ENCODE measurements around the gene HOXC4.

Gene HOXC4

GRCh38 chr12:54038284-54038870 lies 15.3 kb upstream of the HOXC4 start:
- peaks cover 3 to 12% of the 10 kb centered on the region in 2 experiments; a peak in 2 of 3 replicates for H3K36me3 ChIP-seq (ENCODE audit: control insufficient read depth in 2 of 2, insufficient read depth in 1 of 2, low read length in 2 of 2)
- CTCF ChIA-PET = interaction anchor here (0.6 to 3.5 kb wide), 11 partner anchors 12 to 293 kb away, joined by 3 to 15 read pairs (median 4); no protein-coding TSS in a partner anchor
- no peak overlapping the region for H3K4me3 ChIP-seq (ENCODE audit: low read depth, low read length)
- peak overlapping the region; percentile 100 for H3K27ac ChIP-seq (ENCODE audit: extremely low read depth, low read depth, low read length)
- H3K4me1 ChIP-seq (ENCODE audit: control insufficient read depth, insufficient read depth, low read length) = peaks cover 68% of the 10 kb centered on the region
- TF ChIP-seq ZNF112 (tag by site-specific recombination; IDR thresholded peaks at IDR 0.05) (no peak), ZBTB17 (tag by site-specific recombination; IDR thresholded peaks at IDR 0.05) (peak; percentile 80; the same call in 1 of the 2 replicates), ZNF785 (tag by site-specific recombination; IDR thresholded peaks at IDR 0.05) (no peak), ZNF600 (tag by site-specific recombination; IDR thresholded peaks at IDR 0.05) (no peak), KLF8 (tag by site-specific recombination; IDR thresholded peaks at IDR 0.05) (0 out of 2 replicates have a peak, but pooled peaks have one; percentile 32), ZBTB48 (tag by site-specific recombination; IDR thresholded peaks at IDR 0.05) (peak; percentile 92; the same call in 1 of the 2 replicates), SP2 (tag by site-specific recombination; IDR thresholded peaks at IDR 0.05) (0 out of 2 replicates have a peak, but pooled peaks have one; percentile 2), YY2 (tag by site-specific recombination; IDR thresholded peaks at IDR 0.05) (no peak), ZNF2 (tag by site-specific recombination; IDR thresholded peaks at IDR 0.05) (0 out of 2 replicates have a peak, but pooled peaks have one; percentile 48), FEZF1 (tag by site-specific recombination; IDR thresholded peaks at IDR 0.05) (no peak), ZFP41 (tag by site-specific recombination; IDR thresholded peaks at IDR 0.05; ENCODE audit: borderline replicate concordance) (no peak), BCL11A (tag by site-specific recombination; IDR thresholded peaks at IDR 0.05; ENCODE audit: low read depth) (no peak), ZFP3 (tag by site-specific recombination; IDR thresholded peaks at IDR 0.05; ENCODE audit: low read depth) (no peak), ZNF266 (tag by site-specific recombination; IDR thresholded peaks at IDR 0.05; ENCODE audit: low read depth) (no peak), ZNF473 (tag by site-specific recombination; IDR thresholded peaks at IDR 0.05) (no peak), ZFP69B (tag by site-specific recombination; IDR thresholded peaks at IDR 0.05) (peak; percentile 88), OVOL3 (tag by site-specific recombination; IDR thresholded peaks at IDR 0.05) (no peak), ZIC2 (tag by site-specific recombination; IDR thresholded peaks at IDR 0.05) (peak; percentile 66), WT1 (tag by site-specific recombination; IDR thresholded peaks at IDR 0.05) (no peak), ZNF514 (tag by site-specific recombination; IDR thresholded peaks at IDR 0.05) (no peak), GFI1B (tag by site-specific recombination; IDR thresholded peaks at IDR 0.05) (no peak), ZBTB7A (tag by site-specific recombination; IDR thresholded peaks at IDR 0.05; ENCODE audit: low read depth) (peak; percentile 54; the same call in 1 of the 2 replicates), ZNF174 (tag by site-specific recombination; IDR thresholded peaks at IDR 0.05) (no peak), ZEB2 (tag by site-specific recombination; IDR thresholded peaks at IDR 0.05) (no peak), ZNF549 (tag by site-specific recombination; IDR thresholded peaks at IDR 0.05) (no peak), PRDM1 (tag by site-specific recombination; IDR thresholded peaks at IDR 0.05) (no peak), ZXDB (tag by site-specific recombination; IDR thresholded peaks at IDR 0.05) (peak; percentile 61; the same call in 1 of the 2 replicates), ZNF585B (tag by site-specific recombination; IDR thresholded peaks at IDR 0.05) (no peak), KLF7 (tag by site-specific recombination; IDR thresholded peaks at IDR 0.05; ENCODE audit: borderline replicate concordance) (no peak)
- TF ChIP-seq, protein P1, sequence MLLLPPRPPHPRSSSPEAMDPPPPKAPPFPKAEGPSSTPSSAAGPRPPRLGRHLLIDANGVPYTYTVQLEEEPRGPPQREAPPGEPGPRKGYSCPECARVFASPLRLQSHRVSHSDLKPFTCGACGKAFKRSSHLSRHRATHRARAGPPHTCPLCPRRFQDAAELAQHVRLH (tag by site-specific recombination; IDR thresholded peaks at IDR 0.05) = no peak
- TF ChIP-seq, protein P2, sequence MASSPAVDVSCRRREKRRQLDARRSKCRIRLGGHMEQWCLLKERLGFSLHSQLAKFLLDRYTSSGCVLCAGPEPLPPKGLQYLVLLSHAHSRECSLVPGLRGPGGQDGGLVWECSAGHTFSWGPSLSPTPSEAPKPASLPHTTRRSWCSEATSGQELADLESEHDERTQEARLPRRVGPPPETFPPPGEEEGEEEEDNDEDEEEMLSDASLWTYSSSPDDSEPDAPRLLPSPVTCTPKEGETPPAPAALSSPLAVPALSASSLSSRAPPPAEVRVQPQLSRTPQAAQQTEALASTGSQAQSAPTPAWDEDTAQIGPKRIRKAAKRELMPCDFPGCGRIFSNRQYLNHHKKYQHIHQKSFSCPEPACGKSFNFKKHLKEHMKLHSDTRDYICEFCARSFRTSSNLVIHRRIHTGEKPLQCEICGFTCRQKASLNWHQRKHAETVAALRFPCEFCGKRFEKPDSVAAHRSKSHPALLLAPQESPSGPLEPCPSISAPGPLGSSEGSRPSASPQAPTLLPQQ (tag by site-specific recombination; IDR thresholded peaks at IDR 0.05) = peak; percentile 98
- TF ChIP-seq, protein P3, sequence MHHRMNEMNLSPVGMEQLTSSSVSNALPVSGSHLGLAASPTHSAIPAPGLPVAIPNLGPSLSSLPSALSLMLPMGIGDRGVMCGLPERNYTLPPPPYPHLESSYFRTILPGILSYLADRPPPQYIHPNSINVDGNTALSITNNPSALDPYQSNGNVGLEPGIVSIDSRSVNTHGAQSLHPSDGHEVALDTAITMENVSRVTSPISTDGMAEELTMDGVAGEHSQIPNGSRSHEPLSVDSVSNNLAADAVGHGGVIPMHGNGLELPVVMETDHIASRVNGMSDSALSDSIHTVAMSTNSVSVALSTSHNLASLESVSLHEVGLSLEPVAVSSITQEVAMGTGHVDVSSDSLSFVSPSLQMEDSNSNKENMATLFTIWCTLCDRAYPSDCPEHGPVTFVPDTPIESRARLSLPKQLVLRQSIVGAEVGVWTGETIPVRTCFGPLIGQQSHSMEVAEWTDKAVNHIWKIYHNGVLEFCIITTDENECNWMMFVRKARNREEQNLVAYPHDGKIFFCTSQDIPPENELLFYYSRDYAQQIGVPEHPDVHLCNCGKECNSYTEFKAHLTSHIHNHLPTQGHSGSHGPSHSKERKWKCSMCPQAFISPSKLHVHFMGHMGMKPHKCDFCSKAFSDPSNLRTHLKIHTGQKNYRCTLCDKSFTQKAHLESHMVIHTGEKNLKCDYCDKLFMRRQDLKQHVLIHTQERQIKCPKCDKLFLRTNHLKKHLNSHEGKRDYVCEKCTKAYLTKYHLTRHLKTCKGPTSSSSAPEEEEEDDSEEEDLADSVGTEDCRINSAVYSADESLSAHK (tag by site-specific recombination; IDR thresholded peaks at IDR 0.05) = no peak
- TF ChIP-seq, protein P4, sequence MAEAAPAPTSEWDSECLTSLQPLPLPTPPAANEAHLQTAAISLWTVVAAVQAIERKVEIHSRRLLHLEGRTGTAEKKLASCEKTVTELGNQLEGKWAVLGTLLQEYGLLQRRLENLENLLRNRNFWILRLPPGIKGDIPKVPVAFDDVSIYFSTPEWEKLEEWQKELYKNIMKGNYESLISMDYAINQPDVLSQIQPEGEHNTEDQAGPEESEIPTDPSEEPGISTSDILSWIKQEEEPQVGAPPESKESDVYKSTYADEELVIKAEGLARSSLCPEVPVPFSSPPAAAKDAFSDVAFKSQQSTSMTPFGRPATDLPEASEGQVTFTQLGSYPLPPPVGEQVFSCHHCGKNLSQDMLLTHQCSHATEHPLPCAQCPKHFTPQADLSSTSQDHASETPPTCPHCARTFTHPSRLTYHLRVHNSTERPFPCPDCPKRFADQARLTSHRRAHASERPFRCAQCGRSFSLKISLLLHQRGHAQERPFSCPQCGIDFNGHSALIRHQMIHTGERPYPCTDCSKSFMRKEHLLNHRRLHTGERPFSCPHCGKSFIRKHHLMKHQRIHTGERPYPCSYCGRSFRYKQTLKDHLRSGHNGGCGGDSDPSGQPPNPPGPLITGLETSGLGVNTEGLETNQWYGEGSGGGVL (tag by site-specific recombination; IDR thresholded peaks at IDR 0.05) = no peak
- POLR2A ChIA-PET = interaction anchor here (1.2 to 2.3 kb wide), 2 partner anchors 15 to 21 kb away, joined by 6 to 18 read pairs; partner anchors contain the start of gene HOXC4
- H3K9me3 ChIP-seq (ENCODE audit: control insufficient read depth, insufficient read depth, low read depth, low read length) = no peaks in the 10 kb centered on the region

All from HEK293 (cell line).